Kasumi-1 (cell line): Measurements from ENCODE around the gene YLPM1.
A peak's percentile ranks its signal among the peaks of the same experiment; 100 is the strongest.

Experiments used
- DNase-seq, 2 experiments: peaks; one replicate each; lab custom pipeline; 2025; lab: John Stamatoyannopoulos, UW

YLPM1 gene

GRCh38 chr14:74843653-74844052, 80.5 kb downstream of the YLPM1 start:
- no peak for DNase-seq

- no peak for DNase-seq
These were observed 83.1 kb downstream of the YLPM1 start for GRCh38 chr14:74846168-74846567.

GRCh38 chr14:74846968-74847665, 84.0 kb downstream of the YLPM1 start:
- DNase-seq = no peak

GRCh38 chr14:74848768-74849167, 85.7 kb downstream of the YLPM1 start:
- DNase-seq = no peak

GRCh38 chr14:74852922-74853530, 89.9 kb downstream of the YLPM1 start:
- DNase-seq = no peak

- DNase-seq = no peak
These were observed 90.5 kb downstream of the YLPM1 start for GRCh38 chr14:74853581-74853980.

- no peak for DNase-seq
These were observed 91.9 kb downstream of the YLPM1 start for GRCh38 chr14:74855021-74855420.

- no peak for DNase-seq
These were observed 92.8 kb downstream of the YLPM1 start for GRCh38 chr14:74855945-74856344.

- DNase-seq = no peak
These were observed 93.2 kb downstream of the YLPM1 start for GRCh38 chr14:74856366-74856765.

- DNase-seq = no peak
These were observed 94.9 kb downstream of the YLPM1 start for GRCh38 chr14:74858022-74858421.

GRCh38 chr14:74859757-74860552, 96.8 kb downstream of the YLPM1 start:
- no peak for DNase-seq

- peak; percentile 77 to 84 for DNase-seq
These were observed 98.0 kb downstream of the YLPM1 start for GRCh38 chr14:74860899-74861733.

GRCh38 chr14:74861734-74862090, 98.6 kb downstream of the YLPM1 start:
- no peak for DNase-seq

- peak; percentile 51 to 67 for DNase-seq
These were observed 100.2 kb downstream of the YLPM1 start for GRCh38 chr14:74863274-74863673.

- DNase-seq = no peak
These were observed 101.1 kb downstream of the YLPM1 start for GRCh38 chr14:74864198-74864597.

- no peak for DNase-seq
These were observed 102.0 kb downstream of the YLPM1 start for GRCh38 chr14:74865156-74865555.

- DNase-seq = no peak
These were observed 103.7 kb downstream of the YLPM1 start for GRCh38 chr14:74866708-74867389.

- peak; percentile 53 to 75 for DNase-seq
These were observed 104.6 kb downstream of the YLPM1 start for GRCh38 chr14:74867673-74868072.

GRCh38 chr14:74868739-74869138, 105.6 kb downstream of the YLPM1 start:
- no peak for DNase-seq

- DNase-seq = no peak
These were observed 108.7 kb downstream of the YLPM1 start for GRCh38 chr14:74871819-74872218.

- DNase-seq = no peak
These were observed 112.1 kb downstream of the YLPM1 start for GRCh38 chr14:74875204-74875603.
